ENCODE data around the gene ABAT.

The ABAT gene

GRCh38 chr16:8716052-8716451, 41.6 kb downstream of the ABAT start:
- no peak overlapping the region for H2BK15ac ChIP-seq (ENCODE audit: low read length)

GRCh38 chr16:8716592-8716991, 42.2 kb downstream of the ABAT start:
- no peaks in the 10 kb centered on the region for H3K27me3 ChIP-seq (ENCODE audit: control insufficient read depth in 3 of 3, insufficient read depth in 3 of 3, low read depth in 1 of 3, low read length in 3 of 3)
- H2AK5ac ChIP-seq (ENCODE audit: low read depth, low read length), result no peak overlapping the region
- H3K36me3 ChIP-seq (replicated peaks in 1 of 2; ENCODE audit: control insufficient read depth in 2 of 2, insufficient read depth in 2 of 2, low read length in 2 of 2), result no peaks in the 10 kb centered on the region
- no peak overlapping the region for H3K23ac ChIP-seq (ENCODE audit: low read depth, low read length, poor library complexity)
- no peak overlapping the region for H2BK15ac ChIP-seq (ENCODE audit: low read length)
- H2AFZ ChIP-seq (ENCODE audit: low read length), result no peak overlapping the region
- H3K4ac ChIP-seq (ENCODE audit: low read length), result no peak overlapping the region
- no peak overlapping the region for H2BK5ac ChIP-seq (ENCODE audit: low read length)
- H3K9ac ChIP-seq (ENCODE audit: low read depth, low read length, poor library complexity), result no peak overlapping the region
- WGBS, 2 donors (ENCODE audit: extremely low coverage in 2 of 2, insufficient read length in 2 of 2, insufficient replicate concordance in 1 of 2), result no CpG with 5 or more reads among the region's 10 CpGs
- H3K18ac ChIP-seq (ENCODE audit: low read length), result no peak overlapping the region
- no peak overlapping the region for H2BK120ac ChIP-seq (ENCODE audit: low read depth, low read length)
- no peak overlapping the region for H2BK12ac ChIP-seq (ENCODE audit: low read length)
- H3K9me3 ChIP-seq (replicated peaks in 1 of 2; ENCODE audit: control insufficient read depth in 2 of 2, insufficient read depth in 1 of 2, low read depth in 1 of 2, low read length in 2 of 2), result peaks cover 2 to 8% of the 10 kb centered on the region in 2 donors
- no peak overlapping the region for H4K91ac ChIP-seq (ENCODE audit: low read depth, low read length, poor library complexity)
- no peak overlapping the region for H3K4me2 ChIP-seq (ENCODE audit: insufficient read depth, low read length, poor library complexity, severe bottlenecking)
- no peak overlapping the region for H3K27ac ChIP-seq (replicated peaks; ENCODE audit: low read length)
- DNase-seq (ENCODE audit: low spot score), result no peak
- H3K79me1 ChIP-seq (ENCODE audit: low read depth, low read length), result no peaks in the 10 kb centered on the region
- peaks cover 17 to 60% of the 10 kb centered on the region in 2 donors for H3K4me1 ChIP-seq (ENCODE audit: control insufficient read depth in 2 of 2, insufficient read depth in 1 of 2, low read depth in 1 of 2, low read length in 2 of 2)
- no peak overlapping the region for H3K4me3 ChIP-seq (ENCODE audit: low read length in 2 of 2)
- H3K14ac ChIP-seq (ENCODE audit: low read length), result no peak overlapping the region
- H4K8ac ChIP-seq (ENCODE audit: low read depth, low read length), result no peak overlapping the region

More at GRCh38 chr16:8716052-8716451, 41.6 kb downstream of the ABAT start:
- Histone ChIP-seq H3K36me3 (replicated peaks in 1 of 2; ENCODE audit: control insufficient read depth in 2 of 2, insufficient read depth in 2 of 2, low read length in 2 of 2) (no peaks in the 10 kb centered on the region), H3K4ac (ENCODE audit: low read length) (no peak overlapping the region), H3K23ac (ENCODE audit: low read depth, low read length, poor library complexity) (no peak overlapping the region), H3K27me3 (ENCODE audit: control insufficient read depth in 3 of 3, insufficient read depth in 3 of 3, low read depth in 1 of 3, low read length in 3 of 3) (no peaks in the 10 kb centered on the region), H3K79me1 (ENCODE audit: low read depth, low read length) (no peaks in the 10 kb centered on the region), H4K8ac (ENCODE audit: low read depth, low read length) (no peak overlapping the region), H3K4me3 (ENCODE audit: low read length in 2 of 2) (no peak overlapping the region), H3K14ac (ENCODE audit: low read length) (no peak overlapping the region), H3K9ac (ENCODE audit: low read depth, low read length, poor library complexity) (no peak overlapping the region), H2BK120ac (ENCODE audit: low read depth, low read length) (no peak overlapping the region), H4K91ac (ENCODE audit: low read depth, low read length, poor library complexity) (no peak overlapping the region), H2BK5ac (ENCODE audit: low read length) (no peak overlapping the region), H3K4me2 (ENCODE audit: insufficient read depth, low read length, poor library complexity, severe bottlenecking) (no peak overlapping the region), H3K27ac (replicated peaks; ENCODE audit: low read length) (no peak overlapping the region), H2BK12ac (ENCODE audit: low read length) (no peak overlapping the region), H3K9me3 (replicated peaks in 1 of 2; ENCODE audit: control insufficient read depth in 2 of 2, insufficient read depth in 1 of 2, low read depth in 1 of 2, low read length in 2 of 2) (peaks cover 2 to 8% of the 10 kb centered on the region in 2 donors), H3K4me1 (ENCODE audit: control insufficient read depth in 2 of 2, insufficient read depth in 1 of 2, low read depth in 1 of 2, low read length in 2 of 2) (peaks cover 17 to 55% of the 10 kb centered on the region in 2 donors), H2AK5ac (ENCODE audit: low read depth, low read length) (no peak overlapping the region), H2AFZ (ENCODE audit: low read length) (no peak overlapping the region), H3K18ac (ENCODE audit: low read length) (no peak overlapping the region)
- no CpG with 5 or more reads among the region's 6 CpGs for WGBS, 2 donors (ENCODE audit: extremely low coverage in 2 of 2, insufficient read length in 2 of 2, insufficient replicate concordance in 1 of 2)
- DNase-seq (ENCODE audit: low spot score), result no peak

DNA sequence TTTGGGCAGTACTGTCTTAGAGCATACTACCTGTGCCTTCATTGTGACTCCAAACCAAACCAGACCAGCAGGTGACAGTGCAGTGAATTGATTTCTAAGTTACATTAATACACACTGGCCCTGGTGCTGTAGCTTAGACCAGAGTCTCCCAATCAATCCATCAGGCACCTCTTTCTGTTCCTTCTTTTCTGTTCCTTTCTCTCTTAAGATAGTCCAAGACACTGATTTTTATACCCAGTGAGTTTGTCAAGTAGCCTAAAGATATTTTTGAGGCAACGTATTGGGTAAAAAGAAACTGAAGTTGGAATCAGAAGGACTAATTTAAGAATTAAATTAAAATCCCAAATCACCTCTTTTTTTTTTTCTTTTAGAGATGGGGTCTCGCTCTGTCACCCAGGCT, 43.1 kb downstream of the ABAT start:
- Histone ChIP-seq H3K14ac (ENCODE audit: low read length) (no peak overlapping the region), H3K4me3 (ENCODE audit: low read length in 2 of 2) (no peak overlapping the region), H3K4me2 (ENCODE audit: insufficient read depth, low read length, poor library complexity, severe bottlenecking) (no peak overlapping the region), H3K27me3 (ENCODE audit: control insufficient read depth in 3 of 3, insufficient read depth in 3 of 3, low read depth in 1 of 3, low read length in 3 of 3) (no peaks in the 10 kb centered on the region), H3K9ac (ENCODE audit: low read depth, low read length, poor library complexity) (no peak overlapping the region), H3K4me1 (ENCODE audit: control insufficient read depth in 2 of 2, insufficient read depth in 1 of 2, low read depth in 1 of 2, low read length in 2 of 2) (peaks cover 15 to 63% of the 10 kb centered on the region in 2 donors), H3K9me3 (replicated peaks in 1 of 2; ENCODE audit: control insufficient read depth in 2 of 2, insufficient read depth in 1 of 2, low read depth in 1 of 2, low read length in 2 of 2) (peaks cover 2 to 8% of the 10 kb centered on the region in 2 donors), H4K8ac (ENCODE audit: low read depth, low read length) (no peak overlapping the region), H2AK5ac (ENCODE audit: low read depth, low read length) (no peak overlapping the region), H3K23ac (ENCODE audit: low read depth, low read length, poor library complexity) (no peak overlapping the region), H3K79me1 (ENCODE audit: low read depth, low read length) (no peaks in the 10 kb centered on the region), H3K27ac (replicated peaks; ENCODE audit: low read length) (no peak overlapping the region), H2BK15ac (ENCODE audit: low read length) (no peak overlapping the region), H3K18ac (ENCODE audit: low read length) (no peak overlapping the region), H2BK12ac (ENCODE audit: low read length) (no peak overlapping the region), H2AFZ (ENCODE audit: low read length) (no peak overlapping the region), H2BK120ac (ENCODE audit: low read depth, low read length) (no peak overlapping the region), H3K4ac (ENCODE audit: low read length) (no peak overlapping the region), H4K91ac (ENCODE audit: low read depth, low read length, poor library complexity) (no peak overlapping the region), H2BK5ac (ENCODE audit: low read length) (no peak overlapping the region), H3K36me3 (replicated peaks in 1 of 2; ENCODE audit: control insufficient read depth in 2 of 2, insufficient read depth in 2 of 2, low read length in 2 of 2) (no peaks in the 10 kb centered on the region)
- no peak for DNase-seq (ENCODE audit: low spot score)
- WGBS, 2 donors (ENCODE audit: extremely low coverage in 2 of 2, insufficient read length in 2 of 2, insufficient replicate concordance in 1 of 2), result no CpG with 5 or more reads among the region's 2 CpGs

GRCh38 chr16:8717892-8718415, 43.5 kb downstream of the ABAT start:
- no peak overlapping the region for H3K9ac ChIP-seq (ENCODE audit: low read depth, low read length, poor library complexity)
- no peak overlapping the region for H2BK12ac ChIP-seq (ENCODE audit: low read length)
- H2AK5ac ChIP-seq (ENCODE audit: low read depth, low read length), result no peak overlapping the region
- H3K4ac ChIP-seq (ENCODE audit: low read length), result no peak overlapping the region
- H3K23ac ChIP-seq (ENCODE audit: low read depth, low read length, poor library complexity), result no peak overlapping the region
- H3K36me3 ChIP-seq (replicated peaks in 1 of 2; ENCODE audit: control insufficient read depth in 2 of 2, insufficient read depth in 2 of 2, low read length in 2 of 2), result no peaks in the 10 kb centered on the region
- no peak overlapping the region for H3K18ac ChIP-seq (ENCODE audit: low read length)
- no peak overlapping the region for H3K14ac ChIP-seq (ENCODE audit: low read length)
- H2BK5ac ChIP-seq (ENCODE audit: low read length), result no peak overlapping the region
- H3K4me1 ChIP-seq (ENCODE audit: control insufficient read depth in 2 of 2, insufficient read depth in 1 of 2, low read depth in 1 of 2, low read length in 2 of 2), result peaks cover 14 to 62% of the 10 kb centered on the region in 2 donors
- peaks cover 2 to 8% of the 10 kb centered on the region in 2 donors for H3K9me3 ChIP-seq (replicated peaks in 1 of 2; ENCODE audit: control insufficient read depth in 2 of 2, insufficient read depth in 1 of 2, low read depth in 1 of 2, low read length in 2 of 2)
- H3K79me1 ChIP-seq (ENCODE audit: low read depth, low read length), result no peaks in the 10 kb centered on the region
- no peak overlapping the region for H4K91ac ChIP-seq (ENCODE audit: low read depth, low read length, poor library complexity)
- H3K27ac ChIP-seq (replicated peaks; ENCODE audit: low read length), result no peak overlapping the region
- H3K27me3 ChIP-seq (ENCODE audit: control insufficient read depth in 3 of 3, insufficient read depth in 3 of 3, low read depth in 1 of 3, low read length in 3 of 3), result no peaks in the 10 kb centered on the region
- H2BK120ac ChIP-seq (ENCODE audit: low read depth, low read length), result no peak overlapping the region
- no peak overlapping the region for H2BK15ac ChIP-seq (ENCODE audit: low read length)
- no peak overlapping the region for H3K4me2 ChIP-seq (ENCODE audit: insufficient read depth, low read length, poor library complexity, severe bottlenecking)
- H3K4me3 ChIP-seq (ENCODE audit: low read length in 2 of 2), result no peak overlapping the region
- no peak overlapping the region for H4K8ac ChIP-seq (ENCODE audit: low read depth, low read length)
- no peak for DNase-seq (ENCODE audit: low spot score)
- no CpG with 5 or more reads among the region's 5 CpGs for WGBS, 2 donors (ENCODE audit: extremely low coverage in 2 of 2, insufficient read length in 2 of 2, insufficient replicate concordance in 1 of 2)
- H2AFZ ChIP-seq (ENCODE audit: low read length), result no peak overlapping the region
